Astrocyte (in vitro differentiated cells and primary cell): ENCODE data around the gene C16orf95. TPM values are rescaled to one million over a fixed set of nuclear protein-coding genes. Genes with fewer than 3 reads are reported as not detected.

Experiments used
- DNase-seq: peaks from one replicate; pipeline ENCODE4 v3.0.0-alpha.2; 2010; ENCODE audit warnings: low read depth
- FAIRE-seq: peaks from 2 replicates; lab custom pipeline; 2011; peaks lifted over from hg19 to GRCh38; lab: Jason Lieb, UNC
- H2AFZ ChIP-seq: 2 replicates; pipeline ENCODE4 v1.6.0; 2012; ENCODE audit warnings: low read depth, low read length, inconsistent platforms
- H3K27ac ChIP-seq: 2 replicates; pipeline ENCODE4 v1.5.1; 2011; ENCODE audit warnings: low read depth, low read length, inconsistent platforms
- H3K27me3 ChIP-seq: 2 replicates; pipeline ENCODE4 v1.6.0; 2011; ENCODE audit warnings: low read length, inconsistent platforms; ENCODE audit not compliant: insufficient read depth
- H3K36me3 ChIP-seq: 2 replicates; pipeline ENCODE4 v1.5.1; 2011; ENCODE audit warnings: low read length, inconsistent platforms; ENCODE audit not compliant: insufficient read depth
- H3K4me1 ChIP-seq: 2 replicates; pipeline ENCODE4 v1.5.1; 2011; ENCODE audit warnings: low read length, inconsistent platforms; ENCODE audit not compliant: insufficient read depth
- H3K4me2 ChIP-seq: 2 replicates; pipeline ENCODE4 v1.6.0; 2012; ENCODE audit warnings: low read length, inconsistent platforms
- H3K4me3 ChIP-seq: 2 replicates; pipeline ENCODE4 v1.5.1; 2011; ENCODE audit warnings: low read depth, mild to moderate bottlenecking, low read length, inconsistent platforms; ENCODE audit not compliant: insufficient read depth
- H3K79me2 ChIP-seq: 2 replicates; pipeline ENCODE4 v1.6.0; 2012; ENCODE audit warnings: mild to moderate bottlenecking, low read length, inconsistent platforms; ENCODE audit not compliant: insufficient read depth
- H3K9ac ChIP-seq: 2 replicates; pipeline ENCODE4 v1.6.0; 2012; ENCODE audit warnings: mild to moderate bottlenecking, low read length, inconsistent platforms
- H3K9me3 ChIP-seq: 2 replicates; pipeline ENCODE4 v1.5.1; 2012; ENCODE audit warnings: low read depth, mild to moderate bottlenecking, low read length, inconsistent platforms; ENCODE audit not compliant: insufficient read depth
- H4K20me1 ChIP-seq: 2 replicates; pipeline ENCODE4 v1.6.0; 2012; ENCODE audit warnings: low read length, inconsistent platforms; ENCODE audit not compliant: insufficient read depth
- H3K27ac Mint-ChIP-seq: one replicate; pipeline ENCODE4 v1.8.0; 2021; ENCODE audit warnings: mild to moderate bottlenecking, mixed read lengths; ENCODE audit not compliant: unreplicated experiment
- H3K27me3 Mint-ChIP-seq: one replicate; pipeline ENCODE4 v1.8.0; 2021; ENCODE audit warnings: low read depth, mixed read lengths; ENCODE audit not compliant: unreplicated experiment
- H3K36me3 Mint-ChIP-seq: one replicate; pipeline ENCODE4 v1.8.0; 2021; ENCODE audit warnings: low read depth, mixed read lengths; ENCODE audit not compliant: unreplicated experiment
- H3K4me1 Mint-ChIP-seq: one replicate; pipeline ENCODE4 v1.8.0; 2021; ENCODE audit warnings: low read depth, mixed read lengths; ENCODE audit not compliant: unreplicated experiment
- H3K4me3 Mint-ChIP-seq: one replicate; pipeline ENCODE4 v1.8.0; 2021; ENCODE audit warnings: mild to moderate bottlenecking, moderate library complexity, mixed read lengths; ENCODE audit not compliant: unreplicated experiment
- H3K9me3 Mint-ChIP-seq: one replicate; pipeline ENCODE4 v1.8.0; 2021; ENCODE audit warnings: mild to moderate bottlenecking, mixed read lengths; ENCODE audit not compliant: unreplicated experiment
- EZH2 ChIP-seq: IDR thresholded peaks from 2 replicates; pipeline ENCODE4 v1.6.1; 2012; ENCODE audit warnings: mild to moderate bottlenecking, low read length, inconsistent platforms; ENCODE audit not compliant: insufficient read depth
- total RNA-seq: library from RNA; stranded (reverse); gene quantifications from 2 replicates; pipeline ENCODE4 v1.2.1, GENCODE V29; 2021
- TF ChIP-seq, protein P1 (sequence below): IDR thresholded peaks from 2 replicates; pipeline ENCODE4 v1.5.1; 2011; ENCODE audit warnings: low read depth, mild to moderate bottlenecking, inconsistent platforms, low read length, moderate library complexity; ENCODE audit not compliant: insufficient read depth

The C16orf95 gene
- total RNA-seq, 1 donor from 2014 or later = 3.3 TPM

DNA sequence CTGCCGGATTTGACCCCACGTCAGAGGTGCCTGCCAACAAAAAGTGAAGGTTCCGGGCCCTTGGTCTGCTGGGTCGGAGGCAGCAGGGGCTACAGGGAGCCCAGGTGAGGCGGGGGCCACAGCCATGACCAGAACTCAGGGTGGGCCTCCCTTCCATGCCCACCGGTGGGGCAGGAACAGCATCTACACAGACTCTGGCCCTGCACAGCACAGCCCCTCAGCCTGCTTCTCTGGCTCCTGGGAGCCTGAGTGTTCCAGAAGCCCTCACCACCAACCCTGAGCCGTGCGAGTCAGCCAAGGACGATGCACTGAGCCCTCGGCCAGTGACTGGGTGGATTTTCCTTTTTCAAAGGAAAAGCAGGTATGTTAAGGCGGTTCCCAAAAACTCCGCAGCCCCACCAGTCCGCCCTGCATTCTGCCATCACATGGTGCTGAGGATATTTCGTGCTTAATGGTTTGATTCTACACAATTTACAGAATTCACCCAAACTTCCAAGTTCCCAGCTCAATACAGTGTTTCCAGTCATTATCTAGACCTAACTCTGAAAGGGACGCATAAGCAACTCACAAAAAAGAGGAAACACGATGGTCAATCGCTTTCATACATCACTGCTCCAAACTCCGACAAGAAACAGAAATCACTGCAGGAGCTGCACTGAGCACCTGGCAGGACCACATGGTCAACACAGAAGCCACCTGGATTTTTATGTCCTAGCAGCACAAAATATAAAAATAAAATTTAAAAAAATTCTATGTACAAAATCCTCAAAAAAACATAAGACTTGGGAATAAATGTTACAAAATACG is 19.4 kb upstream of the C16orf95 start:
- Histone ChIP-seq H3K4me3 (no peak overlapping the region), H3K4me2 (no peak overlapping the region), H3K27me3 (no peaks in the 10 kb centered on the region), H3K4me1 (no peaks in the 10 kb centered on the region), H3K9ac (no peak overlapping the region), H3K27ac (no peak overlapping the region), H3K79me2 (peaks cover 8% of the 10 kb centered on the region), H3K36me3 (no peaks in the 10 kb centered on the region), H2AFZ (no peak overlapping the region), H3K9me3 (no peaks in the 10 kb centered on the region), H4K20me1 (peaks cover 50% of the 10 kb centered on the region)
- H3K9me3 Mint-ChIP-seq = no peaks in the 10 kb centered on the region
- FAIRE-seq (no peak), DNase-seq (no peak)
- H3K4me3 Mint-ChIP-seq = no peak overlapping the region
- H3K27ac Mint-ChIP-seq = no peak overlapping the region
- H3K36me3 Mint-ChIP-seq = peaks cover 24% of the 10 kb centered on the region
- peaks cover 17% of the 10 kb centered on the region for H3K4me1 Mint-ChIP-seq
- H3K27me3 Mint-ChIP-seq = no peaks in the 10 kb centered on the region
- no peak for TF ChIP-seq EZH2
- TF ChIP-seq, protein P1, sequence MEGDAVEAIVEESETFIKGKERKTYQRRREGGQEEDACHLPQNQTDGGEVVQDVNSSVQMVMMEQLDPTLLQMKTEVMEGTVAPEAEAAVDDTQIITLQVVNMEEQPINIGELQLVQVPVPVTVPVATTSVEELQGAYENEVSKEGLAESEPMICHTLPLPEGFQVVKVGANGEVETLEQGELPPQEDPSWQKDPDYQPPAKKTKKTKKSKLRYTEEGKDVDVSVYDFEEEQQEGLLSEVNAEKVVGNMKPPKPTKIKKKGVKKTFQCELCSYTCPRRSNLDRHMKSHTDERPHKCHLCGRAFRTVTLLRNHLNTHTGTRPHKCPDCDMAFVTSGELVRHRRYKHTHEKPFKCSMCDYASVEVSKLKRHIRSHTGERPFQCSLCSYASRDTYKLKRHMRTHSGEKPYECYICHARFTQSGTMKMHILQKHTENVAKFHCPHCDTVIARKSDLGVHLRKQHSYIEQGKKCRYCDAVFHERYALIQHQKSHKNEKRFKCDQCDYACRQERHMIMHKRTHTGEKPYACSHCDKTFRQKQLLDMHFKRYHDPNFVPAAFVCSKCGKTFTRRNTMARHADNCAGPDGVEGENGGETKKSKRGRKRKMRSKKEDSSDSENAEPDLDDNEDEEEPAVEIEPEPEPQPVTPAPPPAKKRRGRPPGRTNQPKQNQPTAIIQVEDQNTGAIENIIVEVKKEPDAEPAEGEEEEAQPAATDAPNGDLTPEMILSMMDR = no peak

DNA sequence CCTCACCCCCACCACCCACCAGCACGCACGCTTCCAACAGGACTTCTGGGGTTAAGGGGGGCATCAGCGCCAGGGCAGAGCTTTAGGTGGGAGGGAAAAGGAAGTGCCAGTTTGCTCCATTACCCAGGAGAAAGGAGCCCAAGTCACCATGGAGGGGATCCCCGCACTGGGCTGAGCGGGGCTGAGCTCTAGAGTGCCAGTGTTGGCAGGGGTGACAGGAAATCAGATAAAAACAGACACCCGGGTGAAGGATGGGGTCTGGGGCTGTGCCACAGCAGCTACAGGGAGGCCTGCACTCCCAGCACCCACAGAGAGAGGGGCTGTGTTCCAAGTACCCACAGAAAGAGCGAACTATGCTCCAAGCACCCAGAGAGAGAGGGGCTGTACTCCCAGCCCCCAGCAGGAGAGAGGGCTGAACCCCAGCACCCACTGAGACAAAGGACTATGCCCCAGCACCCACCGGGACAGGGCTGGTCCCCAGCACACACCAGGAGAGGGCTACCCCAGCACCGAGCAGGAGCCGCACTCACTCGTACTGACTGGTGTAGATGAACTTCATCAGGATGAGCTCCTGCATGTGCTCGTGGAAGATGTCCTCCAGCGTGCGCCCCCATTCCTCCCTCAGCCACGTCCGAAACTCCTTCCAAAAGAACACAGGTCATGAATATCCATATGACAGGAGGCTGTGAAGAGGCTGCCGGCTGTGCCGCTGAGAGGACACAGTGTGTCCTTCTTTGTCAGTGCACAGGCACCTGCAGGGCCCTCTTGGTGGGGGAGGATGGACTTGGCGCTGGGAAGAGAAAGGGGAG is 18.6 kb upstream of the C16orf95 start:
- FAIRE-seq (no peak), DNase-seq (no peak)
- no peak overlapping the region for H3K4me2 ChIP-seq
- H3K36me3 ChIP-seq = no peaks in the 10 kb centered on the region
- no peak overlapping the region for H3K9ac ChIP-seq
- no peaks in the 10 kb centered on the region for H3K27me3 ChIP-seq
- H3K9me3 ChIP-seq = no peaks in the 10 kb centered on the region
- Mint-ChIP-seq H3K36me3 (peaks cover 26% of the 10 kb centered on the region), H3K4me3 (no peak overlapping the region), H3K27me3 (no peaks in the 10 kb centered on the region), H3K9me3 (no peaks in the 10 kb centered on the region), H3K4me1 (peaks cover 16% of the 10 kb centered on the region), H3K27ac (no peak overlapping the region)
- peaks cover 6% of the 10 kb centered on the region for H3K79me2 ChIP-seq
- H2AFZ ChIP-seq = no peak overlapping the region
- no peaks in the 10 kb centered on the region for H3K4me1 ChIP-seq
- H4K20me1 ChIP-seq = peaks cover 56% of the 10 kb centered on the region
- no peak overlapping the region for H3K27ac ChIP-seq
- TF ChIP-seq EZH2 = no peak
- TF ChIP-seq, protein P1 = no peak
- no peak overlapping the region for H3K4me3 ChIP-seq
